ENCODE results near the gene NF2.

NF2 gene

DNA sequence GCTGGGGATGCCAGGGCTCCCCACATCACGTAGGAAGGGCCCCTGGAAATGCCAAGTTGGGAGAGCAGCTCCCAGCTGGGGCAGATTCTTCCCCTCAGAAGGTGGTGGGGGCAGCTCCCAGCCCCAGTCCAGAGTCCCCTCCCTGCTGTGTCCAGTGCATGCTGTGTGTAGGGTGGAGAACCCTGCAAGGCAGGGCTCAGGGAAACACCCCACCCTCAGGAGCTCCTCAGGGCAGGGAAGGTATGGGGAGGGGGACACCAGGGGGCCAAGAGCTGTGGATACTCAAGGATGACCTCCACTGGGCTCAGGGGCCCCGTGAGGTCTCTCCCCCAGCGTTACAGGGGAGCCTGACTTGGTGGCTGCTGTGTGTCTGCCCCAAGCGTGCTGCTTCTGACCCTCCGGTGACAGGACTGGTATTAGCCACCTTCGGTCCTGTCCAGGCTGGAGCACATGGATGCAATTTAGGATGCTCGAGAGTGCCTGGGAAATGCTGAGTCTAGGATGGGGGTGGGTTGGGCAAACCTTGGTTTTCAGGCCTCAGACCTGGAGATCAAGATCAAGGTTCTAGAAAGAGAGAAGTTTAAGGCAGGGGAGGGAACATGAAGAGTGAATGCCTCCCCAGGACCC lies 100.2 kb downstream of the NF2 start:
- no peak for DNase-seq

DNA sequence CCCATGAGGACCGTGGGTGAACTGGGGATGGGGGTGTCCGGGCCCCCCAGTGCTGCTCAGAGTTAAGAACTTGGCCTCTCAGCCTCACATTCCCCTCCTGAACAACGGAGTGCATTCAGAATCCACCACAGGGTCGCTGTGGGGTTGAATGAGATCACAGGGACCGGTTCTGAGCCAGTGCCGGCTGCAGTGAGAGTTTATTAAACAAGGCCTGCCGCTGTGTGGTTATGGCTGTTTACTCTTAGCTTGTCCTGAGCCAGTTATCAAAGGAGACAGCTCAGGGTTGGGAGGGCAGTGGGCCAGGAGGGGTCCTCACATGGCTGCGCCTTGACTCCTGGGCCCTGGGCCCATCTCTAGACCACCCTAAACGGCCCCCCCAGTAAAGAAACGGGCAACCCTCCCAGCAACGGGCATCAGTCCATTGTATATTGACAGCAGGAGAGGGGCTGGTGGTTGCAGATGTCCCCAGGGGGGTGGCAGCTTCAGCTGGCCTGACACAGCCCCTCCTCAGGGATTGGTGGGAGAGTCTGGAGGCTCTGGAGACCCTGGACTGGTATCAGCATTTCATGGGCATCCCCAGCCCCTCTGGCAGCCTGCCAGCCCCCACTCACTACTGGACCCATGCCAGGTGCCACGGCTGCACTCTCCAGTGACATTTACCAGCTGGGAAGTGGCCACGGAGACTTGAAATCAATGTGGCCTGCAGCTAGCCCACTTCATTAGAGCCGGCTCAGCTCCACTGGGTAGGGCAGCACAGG lies 101.3 kb downstream of the NF2 start:
- DNase-seq: peak in 1 of 2 experiments; percentile 59

DNA sequence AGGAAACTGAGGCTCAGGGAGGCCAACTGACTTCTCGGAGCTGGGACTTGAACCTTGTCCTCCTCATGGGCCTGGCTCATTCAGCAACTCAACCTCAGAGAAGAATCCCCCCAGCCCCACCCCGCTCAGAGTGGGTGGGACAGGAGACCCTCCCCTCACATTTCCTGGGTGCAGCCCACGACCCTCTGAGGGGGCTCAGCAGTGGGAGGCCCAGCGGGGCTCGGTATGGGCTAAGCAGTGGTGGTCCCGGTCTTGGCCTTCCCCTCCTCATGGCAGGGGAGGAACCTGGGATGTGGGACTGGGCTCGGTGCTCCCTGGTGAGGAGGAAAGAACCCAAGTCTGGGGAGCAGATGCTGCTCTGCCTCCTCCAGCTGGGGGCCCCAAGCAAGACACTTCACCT lies 102.2 kb downstream of the NF2 start:
- DNase-seq: no peak

DNA sequence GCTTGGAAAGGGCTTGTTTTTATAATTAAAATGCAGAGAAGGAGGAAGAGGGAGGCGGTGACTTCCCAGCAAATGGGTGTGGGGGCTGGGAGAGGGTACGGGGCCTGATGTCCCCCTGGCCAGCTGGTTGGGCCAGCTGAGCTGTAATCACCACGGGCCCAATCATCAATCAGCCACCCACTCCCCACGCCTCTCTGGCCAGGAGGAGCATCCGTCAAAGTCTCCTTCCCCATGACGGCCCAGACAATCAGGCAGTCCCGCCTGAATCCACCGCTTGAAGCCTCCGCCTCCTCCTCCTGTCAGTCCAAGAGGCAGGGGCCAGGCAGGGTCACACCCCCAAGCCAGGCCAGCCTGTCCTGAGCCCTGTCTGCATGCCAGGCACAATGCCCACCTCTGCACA lies 103.1 kb downstream of the NF2 start:
- DNase-seq: peak in 1 of 2 experiments; percentile 40

DNA sequence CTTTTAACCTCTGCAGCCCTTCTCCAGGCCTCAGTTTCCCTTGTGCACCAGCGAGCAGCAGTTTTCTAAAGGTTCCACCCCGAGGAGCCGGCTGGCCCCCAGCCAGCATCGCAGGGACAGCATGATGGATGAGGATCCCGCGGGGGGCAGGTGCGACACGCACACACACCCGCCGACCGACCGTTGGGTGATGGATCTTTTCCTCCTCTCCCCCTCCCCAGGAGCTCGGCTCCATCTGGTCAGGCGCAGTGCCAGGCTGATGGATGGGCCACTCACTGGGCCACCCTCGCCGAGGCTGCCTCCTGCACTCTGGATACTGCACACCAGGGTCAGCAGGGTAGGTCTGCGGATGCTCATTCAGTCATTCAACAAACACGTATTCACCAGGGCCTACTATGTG lies 103.6 kb downstream of the NF2 start:
- DNase-seq: peak; percentile 68 to 81

DNA sequence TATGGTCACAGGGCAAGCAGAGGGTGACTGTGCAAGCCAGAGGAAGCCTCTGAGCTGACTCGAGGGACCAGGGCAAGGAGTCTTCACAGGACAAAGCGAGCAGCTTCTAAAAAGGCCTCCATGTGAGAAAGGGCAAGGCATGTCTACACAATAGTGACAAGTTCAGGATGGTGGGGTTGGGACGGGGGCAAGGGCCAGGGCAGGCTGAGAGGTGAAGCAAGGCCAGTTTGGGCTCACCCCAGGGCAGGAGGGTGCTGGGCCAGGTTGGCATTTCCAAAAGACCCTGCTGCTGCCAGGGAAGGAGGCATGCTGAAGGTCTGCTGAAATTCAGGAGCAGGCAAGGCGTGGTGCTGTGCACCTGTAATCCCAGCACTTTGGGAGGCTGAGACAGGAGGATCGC lies 104.0 kb downstream of the NF2 start:
- no peak for DNase-seq

DNA sequence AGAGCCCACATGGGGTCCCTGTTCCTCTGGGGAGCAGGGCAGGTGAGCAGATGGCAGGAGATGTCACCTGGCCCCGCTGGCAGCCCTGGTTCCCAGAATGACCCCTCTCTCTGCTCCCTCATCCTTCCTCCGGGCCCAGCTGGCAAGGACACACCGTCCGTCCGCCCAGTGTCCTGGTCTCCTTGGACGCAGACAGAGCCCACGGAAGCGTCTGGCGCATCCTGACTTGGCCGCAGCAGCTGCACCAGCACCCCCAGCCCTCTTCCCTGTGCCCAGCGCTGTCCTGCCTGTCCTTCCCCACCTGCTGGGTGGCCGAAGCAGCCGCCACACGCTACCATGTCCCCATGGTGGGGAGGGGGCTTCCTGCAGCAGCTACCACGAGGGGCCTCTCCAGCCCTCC lies 106.8 kb downstream of the NF2 start:
- no peak for DNase-seq

DNA sequence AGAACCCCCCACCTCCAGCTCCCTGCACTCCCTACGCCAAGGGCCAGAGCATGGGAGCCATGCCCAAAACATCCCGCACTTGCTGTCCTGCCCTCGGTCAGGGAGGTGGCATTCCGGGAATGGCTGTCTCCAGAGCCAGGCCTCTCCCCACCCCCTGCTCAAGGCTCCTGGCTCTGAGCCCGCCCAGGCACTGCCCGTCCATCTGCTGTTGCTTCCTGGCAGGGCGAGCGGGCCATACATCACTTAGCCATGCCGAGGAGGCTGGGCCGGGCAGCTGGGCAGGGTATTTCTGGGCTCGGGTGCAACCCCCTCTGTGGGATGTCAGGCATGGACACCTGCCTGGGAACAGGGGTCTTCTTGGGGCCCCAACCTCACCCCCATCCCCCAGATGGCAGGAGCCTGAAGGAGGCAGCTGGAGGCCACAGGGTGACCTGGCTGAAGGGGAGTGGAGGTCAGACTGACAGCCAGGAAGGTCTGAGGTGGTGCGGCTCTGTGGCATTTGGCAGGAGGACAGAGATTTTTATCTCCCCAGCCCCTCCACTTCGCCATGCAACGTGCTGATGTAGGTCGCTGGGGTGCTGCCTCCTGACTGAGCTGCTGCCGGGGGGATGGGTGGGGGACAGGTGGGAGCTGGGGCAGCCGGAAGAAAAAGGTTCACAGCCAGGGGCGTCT lies 107.6 kb downstream of the NF2 start:
- peak in 1 of 2 experiments; percentile 61 for DNase-seq

DNA sequence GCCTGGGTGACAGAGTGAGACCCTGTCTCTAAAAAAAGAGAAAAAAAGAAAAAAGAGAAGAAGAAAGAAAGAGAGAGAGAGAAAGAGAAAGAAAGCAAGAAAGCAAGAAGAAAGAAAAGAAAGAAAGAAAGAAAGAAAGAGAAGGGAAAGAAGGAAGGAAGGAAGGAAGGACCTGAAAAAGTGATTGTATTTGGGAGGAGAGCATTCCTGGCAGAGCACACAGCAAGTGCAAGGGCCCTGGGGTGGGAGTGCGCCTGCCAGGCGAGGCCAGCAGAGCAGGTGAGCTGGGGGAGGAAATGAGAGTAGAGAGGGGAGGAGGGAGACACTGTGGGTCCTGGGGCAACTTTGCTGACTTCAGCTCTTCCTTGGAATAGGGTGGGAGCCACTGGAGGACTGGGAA lies 108.7 kb downstream of the NF2 start:
- DNase-seq: peak in 1 of 2 experiments; percentile 8

DNA sequence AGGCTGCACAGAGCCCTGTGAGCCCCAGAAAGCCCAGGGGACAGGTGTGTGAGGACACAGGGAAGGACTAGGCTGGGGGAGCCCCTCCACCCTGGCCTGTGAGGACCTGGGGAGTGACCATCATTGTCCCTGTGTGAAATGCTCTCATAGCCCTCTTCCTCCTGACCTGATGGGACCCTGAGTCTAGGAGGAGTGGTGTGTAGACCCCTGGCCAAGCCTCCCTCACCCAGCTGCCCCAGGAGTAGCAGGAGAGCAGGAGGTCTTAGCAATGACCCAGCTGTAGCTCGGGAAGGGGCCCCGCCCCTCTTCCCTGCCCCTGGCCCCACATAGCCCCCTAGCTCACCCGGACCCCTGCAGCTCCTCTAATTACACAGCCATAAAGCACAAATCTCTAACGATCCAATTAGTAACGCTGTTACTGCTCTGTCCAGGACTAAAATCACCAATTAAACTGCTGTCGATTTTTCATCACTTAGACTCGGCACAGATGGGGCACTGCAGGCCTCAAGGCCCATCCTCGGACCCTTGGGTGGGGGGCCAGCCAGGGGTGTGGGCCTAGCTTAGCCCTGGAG lies 109.8 kb downstream of the NF2 start:
- no peak for DNase-seq

DNA sequence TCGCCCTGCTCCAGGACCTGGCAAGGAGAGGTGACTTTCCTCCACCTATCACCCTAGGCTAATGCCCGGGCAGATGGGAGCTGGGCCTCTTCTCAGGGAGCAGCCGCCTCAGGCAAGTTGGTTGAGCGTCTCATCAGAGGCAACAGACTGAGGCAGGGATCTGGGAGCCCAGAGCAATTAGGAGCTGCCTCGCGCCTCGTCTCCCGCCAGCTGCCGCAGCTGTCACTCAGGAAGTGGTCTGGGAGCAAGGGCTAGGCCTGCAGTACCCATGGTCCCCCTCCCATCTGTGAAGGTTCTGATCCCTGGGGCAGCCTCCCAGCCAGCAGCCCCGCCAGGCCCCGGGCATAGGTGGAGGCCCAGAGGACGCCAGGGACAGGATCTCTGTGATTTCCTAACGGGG lies 111.8 kb downstream of the NF2 start:
- DNase-seq: peak in 1 of 2 experiments; percentile 45

DNA sequence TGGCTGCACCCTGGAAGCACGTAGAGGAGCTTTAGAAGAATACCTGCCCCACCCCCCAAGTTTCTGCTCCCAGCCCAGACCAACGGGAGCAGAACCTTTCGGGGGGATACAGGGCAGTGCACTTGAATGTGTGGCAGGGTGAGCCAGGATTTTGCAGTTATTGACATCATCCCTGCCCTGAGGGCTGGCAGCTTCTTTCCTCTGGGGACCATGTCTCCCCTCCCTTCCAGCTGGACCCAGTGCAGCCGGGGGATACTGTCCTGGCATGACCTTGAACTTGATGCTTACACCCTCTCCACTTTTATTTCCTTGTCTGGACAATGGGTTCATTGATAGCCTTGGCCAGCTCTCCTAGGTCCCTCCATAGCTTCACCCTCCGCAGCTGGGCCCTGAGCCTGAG lies 112.3 kb downstream of the NF2 start:
- no peak for DNase-seq

DNA sequence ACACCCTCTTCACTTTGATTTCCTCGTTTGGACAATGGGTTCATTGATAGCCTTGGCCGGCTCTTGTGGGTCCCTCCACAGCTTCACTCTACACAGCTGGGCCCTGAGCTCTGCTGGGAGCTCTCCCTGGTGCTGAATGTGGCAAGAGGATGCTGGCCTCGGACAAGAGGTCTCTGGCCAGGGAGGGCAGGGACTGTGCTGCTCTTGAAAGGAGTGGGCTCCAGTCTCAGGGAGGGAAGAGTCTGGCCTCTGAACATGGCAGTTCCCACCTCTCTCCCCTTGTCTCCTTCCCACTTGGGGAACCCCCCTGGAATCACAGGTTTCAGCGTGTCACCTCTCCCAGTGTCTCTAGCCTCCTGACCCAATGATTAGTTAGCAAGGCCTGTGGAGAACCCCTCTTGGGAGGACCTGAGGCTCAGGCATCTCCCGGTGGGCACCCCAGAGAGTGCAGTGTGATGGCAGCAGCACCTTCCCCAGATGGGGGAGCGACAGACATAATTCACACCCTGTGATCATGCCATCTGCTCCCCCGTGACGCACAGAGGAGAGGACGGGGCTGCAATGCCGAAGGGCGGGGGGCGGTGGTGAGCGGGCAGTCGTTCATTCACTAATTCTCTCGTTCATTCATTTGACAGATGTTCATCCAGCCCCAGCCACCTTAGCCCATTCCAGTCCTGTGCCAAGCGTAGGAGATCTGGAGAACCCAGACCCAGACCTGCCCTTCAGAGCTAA lies 113.5 kb downstream of the NF2 start:
- DNase-seq: no peak

DNA sequence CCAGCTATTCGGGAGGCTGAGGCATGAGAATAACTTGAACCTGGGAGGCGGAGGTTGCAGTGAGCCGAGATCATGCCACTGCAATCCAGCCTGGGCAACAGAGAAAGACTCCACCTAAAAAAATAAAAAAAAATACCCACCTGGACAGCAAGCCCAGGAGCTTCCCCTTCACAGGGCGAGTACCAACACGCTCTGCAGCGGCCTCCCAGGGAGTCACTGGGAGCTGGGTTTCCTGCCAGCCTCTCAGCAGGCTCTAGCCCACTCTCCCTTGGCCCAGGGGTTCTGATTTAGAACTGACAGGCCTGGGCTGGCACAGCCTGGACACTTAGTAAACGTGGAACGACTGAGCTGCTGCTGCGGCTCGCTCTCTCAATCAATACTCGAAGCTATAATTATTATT lies 114.4 kb downstream of the NF2 start:
- DNase-seq: peak in 1 of 2 experiments; percentile 76

DNA sequence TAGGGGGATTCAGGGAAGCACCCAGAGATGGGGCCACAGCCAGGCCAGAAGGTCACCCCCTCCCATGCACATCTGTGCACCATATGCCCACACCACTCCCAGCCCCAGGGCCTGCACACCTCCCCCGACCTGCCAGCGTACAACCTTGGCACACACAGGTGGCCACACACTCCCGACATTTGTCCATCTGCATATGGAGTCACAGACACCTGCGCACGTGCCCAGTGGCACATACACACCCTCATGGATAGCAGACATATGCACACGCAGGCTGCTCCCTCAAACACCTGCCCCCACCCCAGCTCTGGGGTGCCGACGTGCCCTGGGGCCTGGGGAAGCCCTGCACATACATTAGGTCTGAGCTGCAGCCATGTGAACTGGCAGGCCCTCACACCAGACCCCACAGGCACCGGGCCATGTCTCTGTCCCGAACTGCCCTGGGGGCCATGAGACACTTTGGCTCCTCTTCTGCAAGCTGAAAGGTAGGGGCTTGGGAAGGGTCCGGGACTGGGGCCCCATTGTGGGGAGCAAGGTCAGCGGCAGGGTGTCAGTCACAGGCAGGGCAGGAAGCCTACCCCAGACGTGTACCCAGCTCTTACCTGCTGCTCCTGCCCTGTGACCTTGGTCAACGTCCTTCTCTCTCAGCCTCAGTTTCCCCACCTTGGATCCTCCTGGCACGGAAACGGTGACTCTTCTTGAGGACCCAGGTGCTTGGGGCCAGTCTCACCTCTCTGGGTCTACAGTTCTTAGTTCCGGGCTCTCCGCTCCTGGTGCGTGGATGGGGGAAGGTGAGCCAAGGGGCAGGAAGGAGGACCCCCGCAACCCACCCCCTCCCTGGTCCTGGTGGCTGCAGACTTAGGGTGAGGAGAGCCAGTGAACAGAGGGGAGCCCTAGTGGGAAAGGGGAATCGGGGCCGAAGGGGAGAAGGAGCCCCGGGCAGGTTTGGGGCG lies 115.8 kb downstream of the NF2 start:
- no peak for DNase-seq

DNA sequence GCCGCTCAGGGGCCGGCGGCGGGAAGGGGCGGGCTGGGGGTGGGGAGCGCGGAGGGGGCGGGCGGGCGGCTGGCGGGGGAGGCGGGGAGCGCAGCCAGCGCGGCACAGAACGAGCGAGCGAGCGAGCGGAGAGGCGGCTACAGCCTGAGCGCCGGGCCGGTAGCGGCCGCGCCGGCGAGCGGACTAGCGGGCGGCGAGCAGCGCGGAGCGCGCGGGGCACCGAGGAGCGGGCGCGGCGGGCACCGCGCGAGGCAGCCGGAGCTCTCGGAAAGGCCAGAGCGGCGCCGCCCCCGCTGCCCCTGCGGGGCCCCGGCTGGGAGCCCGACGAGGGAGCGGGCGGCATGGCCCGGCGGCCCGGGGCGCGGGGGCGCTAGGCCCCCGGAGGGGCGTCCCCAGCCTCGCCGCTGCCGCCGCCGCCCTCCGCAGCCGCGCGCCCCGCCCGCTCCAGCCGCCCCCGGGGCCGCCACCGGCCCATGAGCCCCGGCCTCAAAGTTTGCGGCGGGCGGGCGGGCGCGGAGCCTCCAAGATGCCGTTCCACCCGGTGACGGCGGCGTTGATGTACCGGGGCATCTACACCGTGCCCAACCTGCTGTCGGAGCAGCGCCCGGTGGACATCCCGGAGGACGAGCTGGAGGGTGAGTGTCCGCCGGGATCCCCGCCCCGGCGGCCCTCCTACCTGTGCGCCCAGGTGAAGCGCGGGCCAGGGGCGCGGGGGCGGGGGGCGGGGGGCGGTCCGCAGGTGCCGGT lies 116.6 kb downstream of the NF2 start, which contains the start of gene CABP7:
CABP7 (plus strand) TSS at position 105 of the 747 bp plus-strand sequence; CDS start at position 527, 422 bp downstream.
- DNase-seq: no peak

DNA sequence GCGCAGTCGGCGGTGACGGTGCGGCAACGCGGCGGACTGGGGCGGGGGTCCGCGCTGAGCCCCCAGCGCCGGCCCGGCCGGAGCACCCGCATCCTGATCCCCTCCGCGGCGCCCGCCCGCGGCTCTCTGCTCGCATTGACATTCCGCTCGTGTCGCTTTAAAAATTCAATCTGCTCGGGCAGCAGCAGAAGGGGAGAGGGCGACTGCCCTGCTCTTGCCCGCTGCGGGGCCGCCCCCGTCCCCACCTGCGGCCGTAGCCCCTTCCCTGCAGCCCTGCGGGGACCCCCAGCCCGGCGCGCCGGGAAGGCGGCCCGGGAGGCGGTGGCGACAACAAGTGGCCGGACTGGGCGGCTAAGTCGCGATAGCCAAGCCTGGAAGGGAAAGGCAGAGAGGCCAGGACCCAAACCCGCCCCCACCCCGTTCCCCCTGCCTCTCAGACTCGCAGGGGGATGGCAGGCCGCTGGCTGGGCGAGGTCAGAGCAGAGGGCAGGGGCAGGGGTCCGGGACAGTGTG lies 117.4 kb downstream of the NF2 start:
- no peak for DNase-seq

DNA sequence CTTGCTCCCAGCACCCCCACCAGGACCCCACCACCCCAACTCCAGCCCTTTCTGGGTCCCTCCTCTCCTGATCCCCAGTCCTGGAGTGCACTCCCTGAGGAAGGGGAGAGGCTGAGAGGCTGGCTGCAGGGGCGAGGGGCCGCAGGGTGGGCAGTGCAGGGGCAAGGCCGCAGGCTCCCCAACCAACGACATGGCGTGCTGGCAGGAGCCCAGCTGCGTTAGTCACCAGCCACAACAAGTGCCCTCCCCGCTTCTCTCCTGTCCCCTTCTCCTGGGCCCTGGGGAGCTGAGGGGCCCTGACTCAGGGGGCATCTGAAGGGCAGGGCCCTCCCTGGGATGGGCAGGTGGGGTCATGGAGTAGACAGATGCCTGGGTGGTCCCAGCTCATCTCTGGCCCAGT lies 118.7 kb downstream of the NF2 start:
- no peak for DNase-seq

DNA sequence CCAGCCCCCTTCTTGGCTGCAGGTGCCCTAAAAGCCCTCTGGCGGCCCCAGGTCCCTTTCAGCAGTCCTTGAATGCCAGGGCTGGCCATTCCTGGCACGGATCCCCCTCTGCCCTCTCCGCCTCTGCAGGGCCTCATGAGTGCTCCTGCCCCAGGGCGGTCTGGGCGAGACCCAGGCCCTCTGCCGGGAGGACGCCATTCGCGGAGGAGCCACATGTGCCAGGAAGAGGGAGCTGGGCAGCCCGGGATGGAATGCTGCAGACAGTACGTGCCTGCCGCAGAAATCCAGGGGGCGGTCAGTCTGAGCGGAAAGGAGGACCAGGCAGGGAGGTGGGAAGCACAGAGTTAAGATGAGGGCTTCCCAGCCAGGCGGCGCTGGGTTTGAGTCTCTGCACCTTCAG lies 119.2 kb downstream of the NF2 start:
- no peak for DNase-seq

DNA sequence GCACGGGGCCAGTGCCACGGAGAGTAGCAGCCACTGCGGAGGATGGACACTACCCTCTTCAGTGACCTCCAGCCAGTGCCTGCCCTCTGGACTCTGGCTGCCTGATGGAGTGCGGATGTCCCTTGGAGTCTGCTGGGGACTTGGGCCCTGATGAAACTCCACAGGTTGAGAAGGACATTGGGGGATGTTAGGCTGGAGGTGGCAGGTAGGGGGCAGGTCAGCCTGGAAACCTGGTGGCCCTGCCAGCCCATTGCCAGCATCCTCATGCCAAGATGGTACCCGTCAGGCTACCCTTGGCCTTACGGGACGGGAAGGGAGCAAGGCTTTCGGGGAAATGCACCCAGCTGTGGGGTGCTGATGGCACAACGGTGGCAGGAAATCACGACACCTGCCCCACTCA lies 120.3 kb downstream of the NF2 start:
- DNase-seq: no peak

DNA sequence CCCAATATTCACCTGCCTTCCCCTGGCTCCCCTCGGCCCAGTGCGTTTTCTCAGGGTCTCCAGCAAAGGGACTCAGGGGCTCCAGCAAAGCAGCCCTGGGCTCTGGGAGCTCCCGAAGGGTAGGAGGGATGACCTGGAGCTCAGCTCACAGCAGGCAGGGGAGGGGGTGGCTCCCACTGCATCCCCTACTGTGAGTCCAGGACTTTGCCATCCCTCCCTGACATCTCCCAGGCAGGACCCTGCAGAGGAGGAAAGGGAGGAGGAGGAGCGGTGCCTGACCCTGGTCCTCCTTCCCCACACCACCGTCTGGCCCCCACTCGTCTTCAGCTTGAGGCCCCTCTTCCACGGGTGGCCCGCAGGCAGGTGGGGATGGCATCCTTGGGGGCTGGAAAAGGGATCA lies 121.4 kb downstream of the NF2 start:
- no peak for DNase-seq
